Muscle layer of duodenum (tissue), 2 donors: ENCODE measurements around the gene MUC12.

Experiments
- H3K27ac ChIP-seq: one replicate; pipeline ENCODE4 v1.7.0; 2013; ENCODE audit warnings: mild to moderate bottlenecking, low read length
- H3K27me3 ChIP-seq: one replicate; pipeline ENCODE4 v1.7.0; 2013; ENCODE audit warnings: low read depth, mild to moderate bottlenecking, control low read depth, low read length
- H3K36me3 ChIP-seq, 2 donors: one replicate each; pipeline ENCODE4 v1.7.0; 2013; ENCODE audit warnings: low read length in 2 of 2, control low read depth in 1 of 2, mild to moderate bottlenecking in 1 of 2; ENCODE audit not compliant: insufficient read depth in 2 of 2, control insufficient read depth in 1 of 2
- H3K4me1 ChIP-seq, 2 donors: one replicate each; pipeline ENCODE4 v1.7.0; 2013; ENCODE audit warnings: low read length in 2 of 2, mild to moderate bottlenecking in 2 of 2, control low read depth in 1 of 2, moderate library complexity in 1 of 2; ENCODE audit not compliant: insufficient read depth in 2 of 2, control insufficient read depth in 1 of 2
- H3K4me3 ChIP-seq, 2 donors: one replicate each; pipeline ENCODE4 v1.7.0; 2013; ENCODE audit warnings: low read length in 2 of 2, low read depth in 1 of 2, mild to moderate bottlenecking in 1 of 2
- H3K9me3 ChIP-seq, 2 donors: one replicate each; pipeline ENCODE4 v1.7.0; 2013; ENCODE audit warnings: low read length in 2 of 2, control low read depth in 1 of 2, mild to moderate bottlenecking in 1 of 2; ENCODE audit not compliant: control insufficient read depth in 1 of 2
- donor health status: healthy.

Gene MUC12

DNA sequence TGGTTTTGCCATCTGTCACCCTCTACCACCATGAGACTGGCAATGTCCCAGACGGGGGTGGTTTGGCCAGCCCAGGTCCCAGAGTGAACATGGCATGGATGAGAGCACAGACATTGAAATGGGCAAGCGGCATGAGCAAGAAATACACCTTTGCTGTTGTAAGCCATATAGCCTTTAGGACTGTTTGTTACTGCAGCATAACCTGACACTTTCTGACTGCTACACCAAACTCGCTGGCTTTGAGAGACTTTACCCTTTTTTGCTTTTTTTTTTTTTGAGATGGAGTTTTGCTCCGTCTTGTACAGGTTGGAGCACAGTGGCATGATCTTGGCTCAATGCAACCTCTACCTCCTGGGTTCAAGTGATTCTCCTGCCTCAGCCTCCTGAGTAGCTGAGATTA lies 25.2 kb upstream of the MUC12 start:
- Histone ChIP-seq H3K4me3 (no peak overlapping the region), H3K36me3 (no peaks in the 10 kb centered on the region), H3K27ac (no peak overlapping the region), H3K9me3 (peaks cover 0 to 7% of the 10 kb centered on the region in 2 donors), H3K4me1 (no peaks in the 10 kb centered on the region), H3K27me3 (no peaks in the 10 kb centered on the region)

DNA sequence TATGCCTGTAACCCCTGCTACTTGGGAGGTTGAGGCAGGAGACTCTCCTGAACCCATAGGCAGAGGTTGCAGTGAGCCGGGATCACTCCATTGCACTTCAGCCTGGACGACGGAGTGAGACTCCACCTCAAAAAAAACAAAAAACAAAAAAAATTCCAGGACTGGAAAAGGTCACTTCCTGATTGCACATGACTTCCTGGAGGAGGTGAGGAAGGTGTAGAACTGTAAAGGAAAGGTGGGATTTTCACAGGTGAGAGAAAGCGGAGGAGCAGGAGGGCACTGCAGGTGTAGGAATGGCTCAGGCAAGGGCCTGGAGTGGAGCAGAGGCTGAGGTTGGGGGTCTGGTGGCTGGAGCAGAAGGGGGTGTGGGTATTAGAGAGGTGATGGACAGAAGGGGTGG lies 23.3 kb upstream of the MUC12 start:
- H3K9me3 ChIP-seq, result peaks cover 0 to 2% of the 10 kb centered on the region in 2 donors
- H3K36me3 ChIP-seq, result no peaks in the 10 kb centered on the region
- H3K27me3 ChIP-seq, result no peaks in the 10 kb centered on the region
- H3K4me3 ChIP-seq, result no peak overlapping the region
- no peaks in the 10 kb centered on the region for H3K4me1 ChIP-seq
- H3K27ac ChIP-seq, result no peak overlapping the region

DNA sequence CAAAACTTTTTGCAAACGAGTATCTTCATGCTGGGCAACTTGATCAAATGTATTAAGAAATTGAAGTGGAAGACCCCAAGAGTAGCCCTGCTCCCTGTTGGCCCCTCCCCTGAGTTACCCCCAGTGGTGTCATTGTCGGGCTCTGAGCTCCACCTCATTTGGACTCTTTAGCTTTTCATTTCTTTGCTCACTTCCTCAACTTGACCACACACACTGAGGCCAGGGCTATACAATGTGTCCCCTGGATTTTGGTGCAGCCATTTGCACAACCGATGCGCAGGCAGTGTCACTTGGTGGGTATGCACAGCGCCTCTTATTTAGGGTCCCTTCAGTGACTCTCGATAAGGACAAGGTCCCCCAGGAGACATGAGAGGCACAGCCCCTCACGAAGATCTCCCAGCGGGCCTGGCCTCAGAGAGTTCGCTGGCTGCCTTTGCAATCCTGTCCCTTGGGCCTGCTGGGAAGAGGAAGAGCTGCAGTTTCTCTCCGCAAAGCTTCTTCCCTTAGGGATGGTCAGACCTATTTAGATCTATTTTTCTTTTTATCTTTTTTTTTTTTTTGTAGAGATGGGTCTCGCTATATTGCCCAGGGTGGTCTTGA lies 22.5 kb upstream of the MUC12 start:
- peaks cover 2% of the 10 kb centered on the region for H3K27me3 ChIP-seq
- H3K36me3 ChIP-seq, result no peaks in the 10 kb centered on the region
- H3K27ac ChIP-seq, result no peak overlapping the region
- H3K4me3 ChIP-seq, result no peak overlapping the region
- H3K9me3 ChIP-seq, result peaks cover 0 to 2% of the 10 kb centered on the region in 2 donors
- no peaks in the 10 kb centered on the region for H3K4me1 ChIP-seq

DNA sequence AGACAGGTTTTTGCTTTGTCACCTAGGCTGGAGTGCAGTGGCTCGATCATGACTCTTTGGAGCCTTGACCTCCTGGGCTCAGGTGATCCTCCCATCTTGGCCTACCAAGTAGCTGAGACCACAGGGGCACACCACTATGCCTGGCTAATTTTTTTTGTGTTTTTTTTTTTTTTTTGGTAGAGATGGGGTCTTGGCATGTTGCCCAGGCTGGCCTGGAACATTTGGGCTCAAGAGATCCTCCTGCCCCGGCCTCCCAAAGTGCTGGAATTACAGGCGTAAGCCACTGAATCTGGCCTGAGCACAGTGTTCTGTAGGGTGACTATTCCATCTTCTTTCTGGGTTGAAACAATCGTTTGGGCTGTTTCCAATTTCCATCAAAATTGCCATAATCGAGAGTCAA lies 21.6 kb upstream of the MUC12 start:
- Histone ChIP-seq H3K9me3 (peaks cover 0 to 2% of the 10 kb centered on the region in 2 donors), H3K4me3 (no peak overlapping the region), H3K4me1 (no peaks in the 10 kb centered on the region), H3K36me3 (no peaks in the 10 kb centered on the region), H3K27me3 (peaks cover 9% of the 10 kb centered on the region), H3K27ac (no peak overlapping the region)

DNA sequence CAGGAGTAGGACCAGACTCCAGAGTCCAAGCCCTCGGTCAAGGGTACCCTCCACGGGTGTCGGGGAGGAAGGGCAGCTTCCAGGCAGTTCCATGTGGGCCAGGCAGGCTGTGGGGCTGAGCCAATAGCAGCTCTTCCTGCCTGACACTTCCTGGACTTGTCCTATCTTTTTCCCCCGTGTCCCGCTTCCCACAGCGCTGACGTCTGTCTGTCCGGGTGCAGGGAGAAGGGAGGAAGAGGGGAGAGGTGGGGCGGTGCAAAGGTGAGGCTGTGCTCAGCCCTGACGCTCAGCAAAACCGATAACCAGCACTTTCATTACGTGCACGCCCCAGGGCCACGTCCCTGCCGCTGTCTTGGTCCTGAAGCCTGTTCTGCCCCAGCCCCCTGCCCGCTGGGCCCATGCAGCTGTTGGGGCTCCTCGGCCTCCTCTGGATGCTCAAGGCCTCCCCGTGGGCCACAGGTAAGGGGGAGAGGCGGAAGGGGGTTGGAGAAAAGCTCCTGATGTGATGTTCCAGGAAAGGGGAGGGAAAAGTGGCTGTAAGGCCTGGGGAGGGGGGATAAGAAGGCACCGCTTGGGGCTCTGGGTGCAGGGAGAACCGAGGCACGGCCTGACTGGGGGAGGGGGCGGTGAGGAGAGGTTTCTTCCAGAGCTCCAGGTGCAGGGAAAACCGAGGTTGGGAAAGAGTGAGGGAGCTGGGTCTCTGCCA lies 20.0 kb upstream of the MUC12 start, which contains the start of gene MUC3A:
TSS of gene MUC3A (plus strand) at position 308 of the 706 bp plus-strand sequence. CDS start at position 399, 91 bp downstream.
- Histone ChIP-seq H3K9me3 (peaks cover 0 to 2% of the 10 kb centered on the region in 2 donors), H3K4me3 (peak within 1 kb of the TSS in 1 of 2 donors; percentile 42), H3K27me3 (peaks cover 9% of the 10 kb centered on the region), H3K27ac (peak within 1 kb of the TSS; percentile 62), H3K4me1 (no peaks in the 10 kb centered on the region), H3K36me3 (no peaks in the 10 kb centered on the region)

DNA sequence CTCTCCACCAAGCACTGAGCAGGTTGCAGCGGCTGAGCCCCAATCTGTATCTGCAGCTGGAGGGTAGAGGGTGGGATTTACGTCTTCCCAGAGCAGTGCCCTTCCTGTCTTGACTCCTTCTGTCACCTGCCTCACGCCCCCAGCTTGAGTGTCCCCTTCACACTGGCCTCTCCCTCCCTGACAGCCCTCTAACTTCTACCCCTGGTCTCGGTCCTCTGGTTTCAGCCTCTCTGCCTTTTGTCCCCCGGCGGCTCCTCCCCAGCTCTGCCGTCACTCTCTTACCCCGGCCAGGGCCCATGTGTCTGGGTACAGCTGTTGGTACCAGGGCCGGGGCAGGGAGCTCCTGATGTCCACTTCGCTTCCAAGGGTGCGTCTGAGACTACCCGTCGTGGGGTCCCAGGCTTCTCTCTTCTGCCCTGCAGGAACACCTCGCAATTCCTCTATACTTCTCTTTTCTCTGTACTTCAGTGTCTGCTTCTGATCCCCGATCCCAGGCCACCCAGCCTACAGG lies 19.4 kb upstream of the MUC12 start:
- H3K9me3 ChIP-seq, result no peaks in the 10 kb centered on the region
- H3K36me3 ChIP-seq, result no peaks in the 10 kb centered on the region
- H3K4me3 ChIP-seq, result peak overlapping the region in 1 of 2 donors; percentile 42
- peak overlapping the region; percentile 62 for H3K27ac ChIP-seq
- H3K4me1 ChIP-seq, result no peaks in the 10 kb centered on the region
- H3K27me3 ChIP-seq, result peaks cover 9% of the 10 kb centered on the region

DNA sequence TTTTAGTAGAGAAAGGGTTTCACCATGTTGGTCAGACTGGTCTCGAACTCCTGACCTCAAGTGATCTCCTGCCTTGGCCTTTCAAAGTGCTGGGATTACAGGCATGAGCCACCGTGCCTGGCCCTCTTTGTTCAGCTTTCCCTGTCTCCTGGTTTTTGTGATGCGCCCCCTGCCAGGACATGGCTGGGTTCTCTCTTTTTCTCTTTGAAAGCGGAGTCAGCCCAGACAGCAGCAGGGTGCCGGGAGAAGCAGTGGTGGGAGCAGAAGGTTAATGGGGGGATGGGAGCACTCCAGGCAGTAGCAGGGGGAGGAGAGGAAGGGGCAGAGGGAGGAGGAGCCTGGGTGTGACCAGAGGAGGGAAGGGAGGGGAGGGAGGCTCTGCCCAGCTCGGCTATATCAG lies 18.2 kb upstream of the MUC12 start:
- Histone ChIP-seq H3K9me3 (no peaks in the 10 kb centered on the region), H3K27ac (no peak overlapping the region), H3K4me1 (no peaks in the 10 kb centered on the region), H3K36me3 (no peaks in the 10 kb centered on the region), H3K4me3 (no peak overlapping the region), H3K27me3 (peaks cover 9% of the 10 kb centered on the region)

DNA sequence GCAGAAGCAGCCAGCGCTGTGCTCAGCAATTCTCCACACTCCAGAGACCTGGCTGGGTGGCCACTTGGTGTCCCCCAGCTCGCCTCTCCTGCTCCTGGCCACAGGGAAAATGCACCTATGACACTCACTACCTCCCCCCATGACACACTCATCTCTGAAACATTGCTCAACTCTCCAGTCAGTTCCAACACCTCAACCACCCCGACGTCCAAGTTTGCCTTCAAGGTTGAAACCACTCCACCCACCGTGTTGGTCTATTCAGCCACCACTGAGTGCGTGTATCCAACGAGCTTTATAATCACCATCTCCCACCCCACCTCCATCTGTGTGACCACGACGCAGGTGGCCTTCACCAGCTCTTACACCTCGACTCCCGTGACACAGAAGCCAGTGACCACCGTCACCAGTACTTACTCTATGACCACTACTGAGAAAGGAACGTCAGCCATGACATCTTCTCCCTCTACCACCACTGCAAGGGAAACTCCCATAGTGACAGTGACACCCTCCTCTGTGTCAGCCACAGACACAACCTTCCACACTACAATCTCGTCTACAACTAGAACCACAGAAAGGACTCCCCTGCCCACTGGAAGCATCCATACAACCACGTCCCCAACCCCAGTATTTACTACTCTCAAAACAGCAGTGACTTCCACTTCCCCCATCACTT lies 17.3 kb upstream of the MUC12 start:
- H3K4me3 ChIP-seq, result no peak overlapping the region
- no peak overlapping the region for H3K27ac ChIP-seq
- H3K36me3 ChIP-seq, result no peaks in the 10 kb centered on the region
- H3K9me3 ChIP-seq, result no peaks in the 10 kb centered on the region
- peaks cover 9% of the 10 kb centered on the region for H3K27me3 ChIP-seq
- no peaks in the 10 kb centered on the region for H3K4me1 ChIP-seq

DNA sequence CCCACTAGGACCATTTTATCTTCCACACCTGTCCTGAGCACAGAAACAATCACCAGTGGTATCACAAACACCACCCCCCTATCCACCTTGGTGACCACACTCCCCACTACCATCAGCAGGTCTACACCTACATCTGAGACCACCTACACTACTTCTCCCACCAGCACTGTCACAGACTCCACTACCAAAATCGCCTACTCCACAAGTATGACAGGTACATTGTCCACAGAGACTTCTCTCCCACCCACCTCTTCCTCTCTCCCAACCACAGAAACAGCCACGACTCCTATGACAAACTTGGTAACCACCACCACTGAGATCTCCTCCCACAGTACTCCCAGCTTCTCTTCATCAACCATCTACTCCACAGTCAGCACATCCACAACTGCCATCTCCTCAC lies 16.7 kb upstream of the MUC12 start:
- H3K27me3 ChIP-seq, result peaks cover 9% of the 10 kb centered on the region
- no peaks in the 10 kb centered on the region for H3K4me1 ChIP-seq
- no peaks in the 10 kb centered on the region for H3K36me3 ChIP-seq
- H3K9me3 ChIP-seq, result no peaks in the 10 kb centered on the region
- no peak overlapping the region for H3K27ac ChIP-seq
- H3K4me3 ChIP-seq, result no peak overlapping the region

DNA sequence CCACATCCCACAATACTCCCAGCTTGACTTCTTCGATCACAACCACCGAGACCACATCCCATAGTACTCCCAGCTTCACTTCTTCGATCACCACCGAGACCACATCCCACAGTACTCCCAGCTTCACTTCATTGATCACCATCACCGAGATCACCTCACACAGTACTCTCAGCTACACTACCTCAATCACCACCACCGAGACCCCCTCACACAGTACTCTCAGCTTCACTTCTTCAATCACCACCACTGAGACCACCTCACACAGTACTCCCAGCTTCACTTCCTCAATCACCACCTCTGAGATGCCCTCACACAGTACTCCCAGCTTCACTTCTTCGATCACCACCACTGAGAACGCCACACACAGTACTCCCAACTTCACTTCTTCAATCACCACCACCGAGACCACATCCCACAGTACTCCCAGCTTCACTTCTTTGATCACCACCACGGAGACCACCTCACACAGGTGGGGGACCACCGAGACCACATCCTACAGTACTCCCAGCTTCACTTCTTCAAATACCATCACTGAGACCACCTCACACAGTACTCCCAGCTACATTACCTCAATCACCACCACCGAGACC lies 11.4 kb upstream of the MUC12 start:
- Histone ChIP-seq H3K9me3 (no peaks in the 10 kb centered on the region), H3K27ac (no peak overlapping the region), H3K27me3 (no peaks in the 10 kb centered on the region), H3K4me3 (no peak overlapping the region), H3K4me1 (no peaks in the 10 kb centered on the region), H3K36me3 (no peaks in the 10 kb centered on the region)

DNA sequence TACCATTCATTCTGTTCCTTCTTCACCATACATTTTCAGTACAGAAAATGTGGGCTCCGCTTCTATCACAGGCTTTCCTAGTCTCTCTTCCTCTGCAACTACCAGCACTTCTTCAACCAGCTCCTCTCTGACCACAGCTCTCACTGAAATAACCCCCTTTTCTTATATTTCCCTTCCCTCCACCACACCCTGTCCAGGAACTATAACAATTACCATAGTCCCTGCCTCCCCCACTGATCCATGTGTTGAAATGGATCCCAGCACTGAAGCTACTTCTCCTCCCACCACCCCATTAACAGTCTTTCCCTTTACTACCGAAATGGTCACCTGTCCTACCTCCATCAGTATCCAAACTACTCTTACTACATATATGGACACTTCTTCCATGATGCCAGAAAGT lies 9.5 kb upstream of the MUC12 start:
- Histone ChIP-seq H3K27me3 (peaks cover 6% of the 10 kb centered on the region), H3K4me1 (no peaks in the 10 kb centered on the region), H3K36me3 (no peaks in the 10 kb centered on the region), H3K4me3 (no peak overlapping the region), H3K27ac (no peak overlapping the region), H3K9me3 (no peaks in the 10 kb centered on the region)
